Caco-2 (cell line): ENCODE results near the gene EMC9. TPM values are rescaled to one million over a fixed set of nuclear protein-coding genes. Genes with fewer than 3 reads are reported as not detected.

ENCODE experiments used
- BruUV-seq: library from RNA; stranded (reverse); fragments of 400-500 nt; replicated peaks from 2 replicates; lab custom pipeline; 2021; lab: Mats Ljungman, UMichigan
- CTCF ChIA-PET: fragments of 300-600 bp; sonication (Branson Sonifier 250); formaldehyde crosslinking; loops from one replicate; lab custom pipeline; 2022; ENCODE audit warnings: antibody characterized with exemption; lab: Charles Lee
- POLR2A ChIA-PET: fragments of 300-600 bp; sonication (Branson Sonifier 250); formaldehyde crosslinking; loops from one replicate; lab custom pipeline; 2022; ENCODE audit warnings: antibody characterized with exemption; lab: Charles Lee
- DNase-seq, 2 experiments: peaks; one replicate each; pipeline versions ENCODE4 v3.0.0 to v3.0.0-alpha.2; 2020 to 2022
- H3K27me3 ChIP-seq: replicated peaks from 2 replicates; pipeline ENCODE4 v1.6.0; 2011; ENCODE audit warnings: low read length; ENCODE audit not compliant: control insufficient read depth, insufficient read depth
- H3K36me3 ChIP-seq: 2 replicates; pipeline ENCODE4 v1.5.1; 2011; ENCODE audit warnings: low read length; ENCODE audit not compliant: control insufficient read depth, insufficient read depth
- H3K4me1 ChIP-seq: fragments of 250-450 bp; sonication (Bioruptor Pico); 2 replicates; pipeline ENCODE4 v1.5.1; 2020; ENCODE audit warnings: mild to moderate bottlenecking
- H3K4me3 ChIP-seq: 2 replicates; pipeline ENCODE4 v1.5.1; 2011; ENCODE audit warnings: low read depth, mild to moderate bottlenecking, control low read depth, low read length
- H3K9me3 ChIP-seq: fragments of 250-450 bp; sonication (Bioruptor Pico); 2 replicates; pipeline ENCODE4 v1.5.1; 2020; ENCODE audit warnings: mild to moderate bottlenecking, moderate library complexity
- H3K27ac Mint-ChIP-seq: one replicate; pipeline ENCODE4 v1.8.0; 2022; ENCODE audit warnings: mixed read lengths; ENCODE audit not compliant: unreplicated experiment
- H3K27me3 Mint-ChIP-seq: one replicate; pipeline ENCODE4 v1.8.0; 2022; ENCODE audit warnings: mixed read lengths; ENCODE audit not compliant: insufficient read depth, unreplicated experiment
- H3K36me3 Mint-ChIP-seq: one replicate; pipeline ENCODE4 v1.8.0; 2022; ENCODE audit warnings: mild to moderate bottlenecking, mixed read lengths; ENCODE audit not compliant: insufficient read depth, unreplicated experiment
- H3K4me1 Mint-ChIP-seq: one replicate; pipeline ENCODE4 v1.8.0; 2022; ENCODE audit warnings: low read depth, mixed read lengths; ENCODE audit not compliant: unreplicated experiment
- H3K4me3 Mint-ChIP-seq: one replicate; pipeline ENCODE4 v1.8.0; 2022; ENCODE audit warnings: mild to moderate bottlenecking, moderate library complexity, mixed read lengths; ENCODE audit not compliant: unreplicated experiment
- H3K9me3 Mint-ChIP-seq: one replicate; pipeline ENCODE4 v1.8.0; 2022; ENCODE audit warnings: mixed read lengths; ENCODE audit not compliant: unreplicated experiment
- CTCF ChIP-seq, 2 experiments: fragments of 200-600 bp in 1 of 2; IDR thresholded peaks; 1 replicate in 1 of 2; 2 replicates in 1 of 2; pipeline versions ENCODE4 v1.5.1 to v1.8.0; 2011 to 2022; ENCODE audit warnings: antibody characterized with exemption in 1 of 2, control low read depth in 1 of 2, inconsistent platforms in 1 of 2, low read depth in 1 of 2, low read length in 1 of 2, mild to moderate bottlenecking in 1 of 2, moderate library complexity in 1 of 2; ENCODE audit not compliant: insufficient read depth in 1 of 2, severe bottlenecking in 1 of 2, unreplicated experiment in 1 of 2
- intact Hi-C: fragments of 100-400 bp; cut with micrococcal nuclease; formaldehyde crosslinking; loops from one replicate; pipeline ENCODE4 v1.10.0; 2022; ENCODE audit not compliant: unreplicated experiment
- microRNA-seq: library from miRNA; unstranded; fragments of <30 nt; microRNA quantifications from one replicate; pipeline ENCODE4 v1.2.0, GENCODE V29; 2022
- total RNA-seq: library from RNA; stranded (reverse); gene quantifications from 2 replicates; pipeline ENCODE4 v1.2.3, GENCODE V29; 2022

The EMC9 gene
- total RNA-seq, 1 experiment from 2014 or later, result 31.1 TPM

- H3K36me3 Mint-ChIP-seq, result peaks cover 18% of the 10 kb centered on the region
- no TSS peak for BruUV-seq
- peaks cover 17% of the 10 kb centered on the region for H3K4me1 Mint-ChIP-seq
- no peak overlapping the region for H3K27ac Mint-ChIP-seq
- peaks cover 11% of the 10 kb centered on the region for H3K4me1 ChIP-seq
- TF ChIP-seq CTCF (IDR thresholded peaks at IDR 0.05; ENCODE audit: insufficient read depth in 1 of 2, low read depth in 1 of 2, low read length in 1 of 2, severe bottlenecking in 1 of 2, unreplicated experiment in 1 of 2), result no peak
- POLR2A ChIA-PET, result no interaction called here
- no peak overlapping the region for H3K4me3 Mint-ChIP-seq
- intact Hi-C loops, result loop anchor here (1.0 to 2.0 kb wide), 2 partner anchors 32 to 75 kb away; no protein-coding TSS in a partner anchor
- no peaks in the 10 kb centered on the region for H3K9me3 ChIP-seq
- no peaks in the 10 kb centered on the region for H3K9me3 Mint-ChIP-seq
- no peaks in the 10 kb centered on the region for H3K27me3 Mint-ChIP-seq
- H3K4me3 ChIP-seq, result no peak overlapping the region
- DNase-seq, result no peak
- no peaks in the 10 kb centered on the region for H3K27me3 ChIP-seq
- CTCF ChIA-PET, result interaction anchor here (0.6 to 6.4 kb wide), 7 partner anchors 9 to 71 kb away, joined by 3 to 129 read pairs (median 5); partner anchors contain the start of genes CARMIL3, DCAF11, IRF9 and NRL
- no peaks in the 10 kb centered on the region for H3K36me3 ChIP-seq
These were observed 51.5 kb downstream of the EMC9 start for GRCh38 chr14:24089890-24090289.

Small RNA genes within 50 kb of the gene (microRNA-seq; reads per million reads assigned to microRNA genes)
- not detected for gene MIR7703

Other genes with a start within 250 kb of the EMC9 start
- 8.0 and 8.6 TPM in 2 replicates for gene DHRS4, start 187.8 kb downstream of the EMC9 start, total RNA-seq
- 7.2 and 7.8 TPM in 2 replicates for gene DHRS4L2, start 152.7 kb downstream of the EMC9 start, total RNA-seq
- 0.88 and 1.00 TPM in 2 replicates for gene CARMIL3, start 89.6 kb downstream of the EMC9 start, total RNA-seq
- not detected in 2 replicates for gene CPNE6, start 70.0 kb downstream of the EMC9 start, total RNA-seq
- gene PCK2, start 47.3 kb downstream of the EMC9 start, total RNA-seq, result 132 and 146 TPM in 2 replicates
- 58.1 and 65.9 TPM in 2 replicates for gene DCAF11, start 26.8 kb downstream of the EMC9 start, total RNA-seq
- 2.1 and 2.3 TPM in 2 replicates for gene NRL, start 26.6 kb downstream of the EMC9 start, total RNA-seq
- gene FITM1, start 10.9 kb downstream of the EMC9 start, total RNA-seq, result 0.39 and 0.44 TPM in 2 replicates
- gene PSME1, start 5.4 kb downstream of the EMC9 start, total RNA-seq, result 130 and 141 TPM in 2 replicates
- gene PSME2, start 5.0 kb upstream of the EMC9 start, total RNA-seq, result 142 and 145 TPM in 2 replicates
- 72.2 and 77.6 TPM in 2 replicates for gene RNF31, start 5.9 kb upstream of the EMC9 start, total RNA-seq
- gene IRF9, start 19.7 kb upstream of the EMC9 start, total RNA-seq, result 54.1 and 55.4 TPM in 2 replicates
- gene REC8, start 30.5 kb upstream of the EMC9 start, total RNA-seq, result 8.4 and 10.6 TPM in 2 replicates
- gene IPO4, start 47.2 kb upstream of the EMC9 start, total RNA-seq, result 85.4 and 95.8 TPM in 2 replicates
- 41.9 and 47.1 TPM in 2 replicates for gene TM9SF1, start 53.9 kb upstream of the EMC9 start, total RNA-seq
- not detected in 2 replicates for gene TSSK4, start 64.1 kb upstream of the EMC9 start, total RNA-seq
- 57.7 and 58.7 TPM in 2 replicates for gene CHMP4A, start 71.9 kb upstream of the EMC9 start, total RNA-seq
- 19.6 and 20.5 TPM in 2 replicates for gene MDP1, start 74.5 kb upstream of the EMC9 start, total RNA-seq
- 210 and 218 TPM in 2 replicates for gene NEDD8, start 90.8 kb upstream of the EMC9 start, total RNA-seq
- gene GMPR2, start 91.3 kb upstream of the EMC9 start, total RNA-seq, result 76.9 and 80.1 TPM in 2 replicates
- 33.4 and 34.4 TPM in 2 replicates for gene TINF2, start 101.0 kb upstream of the EMC9 start, total RNA-seq
- 5.9 and 6.1 TPM in 2 replicates for gene TGM1, start 121.6 kb upstream of the EMC9 start, total RNA-seq
- 27.1 and 30.4 TPM in 2 replicates for gene RABGGTA, start 130.0 kb upstream of the EMC9 start, total RNA-seq
- gene DHRS1, start 158.2 kb upstream of the EMC9 start, total RNA-seq, result 15.6 and 18.1 TPM in 2 replicates
- 35.1 and 38.3 TPM in 2 replicates for gene NOP9, start 158.3 kb upstream of the EMC9 start, total RNA-seq
- gene CIDEB, start 166.4 kb upstream of the EMC9 start, total RNA-seq, result 3.5 and 7.2 TPM in 2 replicates
- gene LTB4R2, start 168.5 kb upstream of the EMC9 start, total RNA-seq, result 10.3 and 12.3 TPM in 2 replicates
- 7.3 and 7.8 TPM in 2 replicates for gene LTB4R, start 169.9 kb upstream of the EMC9 start, total RNA-seq
- 0.57 and 0.60 TPM in 2 replicates for gene ADCY4, start 193.5 kb upstream of the EMC9 start, total RNA-seq
- 1.5 TPM in 2 replicates for gene RIPK3, start 198.4 kb upstream of the EMC9 start, total RNA-seq
- gene NFATC4, start 226.6 kb upstream of the EMC9 start, total RNA-seq, result 0.84 and 0.88 TPM in 2 replicates